ENCODE measurements around the gene TWF1.

GRCh38 chr12:43766291-43766690 is 39.8 kb downstream of the TWF1 start:
- no peak for TF ChIP-seq CTCF (IDR thresholded peaks at IDR 0.05; ENCODE audit: low read depth, low read length)
- no peak for TF ChIP-seq EZH2phosphoT487 (IDR thresholded peaks at IDR 0.05; ENCODE audit: low read depth)

Measured in OCI-LY3 (cell line).